ENCODE results near the gene CXCL12. TPM values are rescaled to one million over a fixed set of nuclear protein-coding genes. Genes with fewer than 3 reads are reported as not detected.

The CXCL12 gene
- total RNA-seq, 2 donors from 2014 or later = 17.5 to 56.2 TPM

GRCh38 chr10:44339218-44339617 is 45.7 kb downstream of the CXCL12 start:
- H3K4me3 ChIP-seq = no peak overlapping the region
- H3K9ac ChIP-seq (ENCODE audit: low read depth in 2 of 2, low read length in 2 of 2) = no peak overlapping the region
- H3K4me1 ChIP-seq = no peaks in the 10 kb centered on the region
- H3K36me3 ChIP-seq = no peaks in the 10 kb centered on the region
- intact Hi-C loops (cut with DNase I) = no loop called here
- no peak overlapping the region for H3K27ac ChIP-seq
- no peak for TF ChIP-seq CTCF (IDR thresholded peaks at IDR 0.05)
- no peaks in the 10 kb centered on the region for H3K27me3 ChIP-seq
- no peaks in the 10 kb centered on the region for H3K9me3 ChIP-seq
- no peak for DNase-seq

- H3K27me3 ChIP-seq = no peaks in the 10 kb centered on the region
- H3K36me3 ChIP-seq = no peaks in the 10 kb centered on the region
- H3K9me3 ChIP-seq = no peaks in the 10 kb centered on the region
- no peaks in the 10 kb centered on the region for H3K4me1 ChIP-seq
- intact Hi-C loops (cut with DNase I) = no loop called here
- DNase-seq = no peak
- H3K4me3 ChIP-seq = no peak overlapping the region
- H3K9ac ChIP-seq (ENCODE audit: low read depth in 2 of 2, low read length in 2 of 2) = no peak overlapping the region
- no peak for TF ChIP-seq CTCF (IDR thresholded peaks at IDR 0.05)
- H3K27ac ChIP-seq = no peak overlapping the region
These were observed 47.8 kb downstream of the CXCL12 start for GRCh38 chr10:44337081-44337480.

- no peak overlapping the region for H3K4me3 ChIP-seq
- no peak for DNase-seq
- no peak overlapping the region for H3K27ac ChIP-seq
- no peaks in the 10 kb centered on the region for H3K9me3 ChIP-seq
- H3K9ac ChIP-seq (ENCODE audit: low read depth in 2 of 2, low read length in 2 of 2) = no peak overlapping the region
- H3K27me3 ChIP-seq = no peaks in the 10 kb centered on the region
- intact Hi-C loops (cut with DNase I) = no loop called here
- no peaks in the 10 kb centered on the region for H3K4me1 ChIP-seq
- no peaks in the 10 kb centered on the region for H3K36me3 ChIP-seq
- TF ChIP-seq CTCF (IDR thresholded peaks at IDR 0.05) = no peak
These were observed 49.4 kb downstream of the CXCL12 start for GRCh38 chr10:44335330-44336021.

- Histone ChIP-seq H3K9me3 (no peaks in the 10 kb centered on the region), H3K27ac (no peak overlapping the region), H3K36me3 (no peaks in the 10 kb centered on the region), H3K27me3 (no peaks in the 10 kb centered on the region), H3K4me3 (no peak overlapping the region), H3K4me1 (no peaks in the 10 kb centered on the region), H3K9ac (ENCODE audit: low read depth in 2 of 2, low read length in 2 of 2) (no peak overlapping the region)
- intact Hi-C loops (cut with DNase I) = no loop called here
- TF ChIP-seq CTCF (IDR thresholded peaks at IDR 0.05) = no peak
- no peak for DNase-seq
These were observed 50.2 kb downstream of the CXCL12 start for GRCh38 chr10:44334621-44335184.

GRCh38 chr10:44334091-44334490 is 50.8 kb downstream of the CXCL12 start:
- Histone ChIP-seq H3K27ac (no peak overlapping the region), H3K9me3 (no peaks in the 10 kb centered on the region), H3K9ac (ENCODE audit: low read depth in 2 of 2, low read length in 2 of 2) (no peak overlapping the region), H3K36me3 (no peaks in the 10 kb centered on the region), H3K4me1 (no peaks in the 10 kb centered on the region), H3K27me3 (no peaks in the 10 kb centered on the region), H3K4me3 (no peak overlapping the region)
- intact Hi-C loops (cut with DNase I) = no loop called here
- no peak for TF ChIP-seq CTCF (IDR thresholded peaks at IDR 0.05)
- no peak for DNase-seq
